LNCAP (cell line): ENCODE measurements around the gene BBIP1.

Source experiments
- CTCF ChIP-seq: fragments of 450-650 bp; IDR thresholded peaks from 2 replicates; pipeline ENCODE4 v1.5.1; 2017; ENCODE audit warnings: mild to moderate bottlenecking

The BBIP1 gene

GRCh38 chr10:110962443-110962842 is 43.5 kb upstream of the BBIP1 start:
- no peak for TF ChIP-seq CTCF

- TF ChIP-seq CTCF = no peak
Measured at GRCh38 chr10:110960333-110960712, 41.3 kb upstream of the BBIP1 start.

GRCh38 chr10:110959379-110960332 is 40.7 kb upstream of the BBIP1 start:
- no peak for TF ChIP-seq CTCF

- no peak for TF ChIP-seq CTCF
Measured at GRCh38 chr10:110957606-110958005, 38.6 kb upstream of the BBIP1 start.

GRCh38 chr10:110951381-110951780 is 32.4 kb upstream of the BBIP1 start:
- TF ChIP-seq CTCF = no peak

GRCh38 chr10:110947061-110947595 is 28.1 kb upstream of the BBIP1 start:
- TF ChIP-seq CTCF = no peak

GRCh38 chr10:110946496-110946895 is 27.5 kb upstream of the BBIP1 start:
- TF ChIP-seq CTCF = no peak
